ENCODE measurements around the gene HK3. TPM values are rescaled to one million over a fixed set of nuclear protein-coding genes. Genes with fewer than 3 reads are reported as not detected.

The HK3 gene
- total RNA-seq, 1 donor from 2014 or later, result not detected

- no peaks in the 10 kb centered on the region for H3K9me3 Mint-ChIP-seq (ENCODE audit: low read depth)
- no peak for TF ChIP-seq CTCF (IDR thresholded peaks at IDR 0.05)
- no peak overlapping the region for H3K4me3 Mint-ChIP-seq (ENCODE audit: unreplicated experiment)
- H3K27me3 Mint-ChIP-seq (ENCODE audit: low read depth), result no peaks in the 10 kb centered on the region
- no peak for DNase-seq (ENCODE audit: low spot score)
- peaks cover 19% of the 10 kb centered on the region for H3K4me1 Mint-ChIP-seq (ENCODE audit: low read depth)
- peaks cover 21% of the 10 kb centered on the region for H3K36me3 Mint-ChIP-seq (ENCODE audit: low read depth)
- no peak overlapping the region for H3K27ac Mint-ChIP-seq (ENCODE audit: unreplicated experiment)
Measured at GRCh38 chr5:176899946-176900779, 1.0 kb upstream of the HK3 start.

- Mint-ChIP-seq H3K27me3 (ENCODE audit: low read depth) (peaks cover 1% of the 10 kb centered on the region), H3K4me1 (ENCODE audit: low read depth) (no peaks in the 10 kb centered on the region), H3K9me3 (ENCODE audit: low read depth) (no peaks in the 10 kb centered on the region), H3K4me3 (ENCODE audit: unreplicated experiment) (no peak overlapping the region), H3K27ac (ENCODE audit: unreplicated experiment) (no peak overlapping the region), H3K36me3 (ENCODE audit: low read depth) (peaks cover 7% of the 10 kb centered on the region)
- no peak for DNase-seq (ENCODE audit: low spot score)
- no peak for TF ChIP-seq CTCF (IDR thresholded peaks at IDR 0.05)
Measured at GRCh38 chr5:176897263-176897662, 1.9 kb downstream of the HK3 start.

- Mint-ChIP-seq H3K36me3 (ENCODE audit: low read depth) (peaks cover under 1% of the 10 kb centered on the region), H3K4me1 (ENCODE audit: low read depth) (no peaks in the 10 kb centered on the region), H3K27me3 (ENCODE audit: low read depth) (peaks cover 12% of the 10 kb centered on the region), H3K4me3 (ENCODE audit: unreplicated experiment) (no peak overlapping the region), H3K27ac (ENCODE audit: unreplicated experiment) (no peak overlapping the region), H3K9me3 (ENCODE audit: low read depth) (no peaks in the 10 kb centered on the region)
- no peak for DNase-seq (ENCODE audit: low spot score)
- TF ChIP-seq CTCF (IDR thresholded peaks at IDR 0.05), result no peak
Measured at GRCh38 chr5:176895831-176896230, 3.3 kb downstream of the HK3 start.

GRCh38 chr5:176894298-176894697, 4.8 kb downstream of the HK3 start:
- H3K27ac Mint-ChIP-seq (ENCODE audit: unreplicated experiment), result no peak overlapping the region
- no peaks in the 10 kb centered on the region for H3K4me1 Mint-ChIP-seq (ENCODE audit: low read depth)
- peaks cover 17% of the 10 kb centered on the region for H3K27me3 Mint-ChIP-seq (ENCODE audit: low read depth)
- H3K9me3 Mint-ChIP-seq (ENCODE audit: low read depth), result no peaks in the 10 kb centered on the region
- TF ChIP-seq CTCF (IDR thresholded peaks at IDR 0.05), result no peak
- no peak for DNase-seq (ENCODE audit: low spot score)
- no peaks in the 10 kb centered on the region for H3K36me3 Mint-ChIP-seq (ENCODE audit: low read depth)
- H3K4me3 Mint-ChIP-seq (ENCODE audit: unreplicated experiment), result no peak overlapping the region

GRCh38 chr5:176892663-176893062, 6.5 kb downstream of the HK3 start:
- H3K9me3 Mint-ChIP-seq (ENCODE audit: low read depth), result no peaks in the 10 kb centered on the region
- H3K27ac Mint-ChIP-seq (ENCODE audit: unreplicated experiment), result no peak overlapping the region
- peaks cover 17% of the 10 kb centered on the region for H3K27me3 Mint-ChIP-seq (ENCODE audit: low read depth)
- DNase-seq (ENCODE audit: low spot score), result no peak
- no peak for TF ChIP-seq CTCF (IDR thresholded peaks at IDR 0.05)
- no peaks in the 10 kb centered on the region for H3K4me1 Mint-ChIP-seq (ENCODE audit: low read depth)
- no peak overlapping the region for H3K4me3 Mint-ChIP-seq (ENCODE audit: unreplicated experiment)
- H3K36me3 Mint-ChIP-seq (ENCODE audit: low read depth), result no peaks in the 10 kb centered on the region

Measured in chondrocyte (in vitro differentiated cells).